Stimulated activated CD4-positive, alpha-beta T cell treated with anti-CD3 and anti-CD28 coated beads, TNF-alpha, amount 100 ng/mL, for 4 hours (primary cell): ENCODE data around the gene SERINC5.

ENCODE experiments used
- DNase-seq, 3 experiments: peaks; one replicate each; pipeline ENCODE4 v3.0.0-alpha.2; 2020; ENCODE audit warnings: low read depth in 3 of 3

The SERINC5 gene

DNA sequence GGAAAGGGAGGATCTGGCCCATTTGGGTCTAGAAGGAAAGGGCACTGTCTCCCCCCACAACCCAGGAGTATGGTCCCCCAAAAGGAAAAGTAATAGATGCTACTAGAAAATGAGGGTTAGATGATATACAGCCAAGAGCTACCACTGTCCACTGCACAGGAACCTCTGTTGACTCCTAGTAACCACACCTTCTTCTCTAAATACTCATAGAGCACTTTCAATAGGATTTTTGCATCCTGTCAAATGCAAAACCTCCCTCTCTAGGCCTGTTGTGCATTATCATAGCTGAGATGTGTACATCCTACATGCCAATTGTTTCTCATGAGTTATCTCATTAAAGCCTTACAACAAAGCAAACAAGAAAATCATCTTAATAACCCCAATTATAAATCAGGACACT is 153.9 kb downstream of the SERINC5 start:
- DNase-seq = no peak

DNA sequence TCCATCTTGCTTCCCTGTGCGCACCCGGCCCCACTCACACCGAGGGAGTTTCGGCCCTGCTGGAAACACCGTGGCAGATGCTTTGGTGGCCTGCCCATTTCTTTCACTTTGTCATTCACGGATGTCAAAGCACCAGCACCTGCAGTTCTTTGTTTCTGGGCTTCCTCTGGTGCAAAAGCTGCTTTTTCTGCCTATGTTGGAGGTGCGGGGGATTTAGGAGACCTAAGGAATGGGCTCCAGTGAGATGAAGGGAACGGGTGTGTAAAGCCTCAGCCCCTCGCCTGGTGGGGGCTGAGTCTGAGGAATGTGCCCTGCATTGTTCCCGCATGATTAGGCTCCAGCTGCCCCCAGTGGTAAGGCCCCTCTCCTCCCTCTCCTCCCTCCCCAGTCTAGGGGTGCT is 158.4 kb downstream of the SERINC5 start:
- no peak for DNase-seq

DNA sequence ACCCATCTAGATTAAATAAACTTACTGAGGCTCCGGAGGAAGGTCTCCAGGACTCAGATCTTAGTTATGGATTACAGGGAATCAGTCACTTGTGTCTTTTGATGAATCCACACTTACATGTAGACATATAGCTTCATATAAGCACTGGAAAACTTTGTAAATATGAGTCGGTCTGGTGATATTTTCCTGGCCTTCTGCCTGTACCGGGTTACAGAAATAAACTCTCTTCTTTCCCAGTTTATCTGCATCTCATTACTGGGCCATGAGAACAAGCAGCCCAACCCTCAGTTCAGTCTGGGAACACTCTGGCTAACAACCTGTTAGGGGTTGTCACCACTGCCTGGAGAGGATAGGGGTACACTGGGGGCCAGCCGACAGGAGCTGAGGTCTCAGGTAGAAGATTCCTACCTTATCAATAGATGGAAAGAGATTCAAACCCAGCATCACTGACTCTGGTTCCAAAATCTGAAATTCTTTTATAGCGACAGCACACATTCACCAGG is 161.6 kb downstream of the SERINC5 start:
- no peak for DNase-seq

DNA sequence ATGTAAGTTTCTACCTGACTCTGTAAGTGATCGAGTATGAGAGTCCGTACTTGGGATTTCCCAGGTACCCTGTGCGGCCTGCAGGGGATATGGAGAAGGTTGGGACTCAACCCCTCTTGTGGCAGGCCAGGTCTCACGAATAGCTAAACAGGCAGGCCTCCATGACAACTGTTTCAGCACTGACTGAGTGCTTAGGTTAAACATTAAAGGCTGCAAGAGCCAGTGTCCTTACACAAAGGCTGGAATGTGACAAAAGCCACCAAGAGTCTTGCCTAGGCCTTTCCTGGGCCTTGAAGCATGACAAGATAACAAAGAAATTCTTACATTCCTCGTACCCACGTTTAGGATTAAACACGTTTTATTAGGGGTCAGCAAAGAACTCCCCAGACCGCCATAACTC is 162.1 kb downstream of the SERINC5 start:
- no peak for DNase-seq

DNA sequence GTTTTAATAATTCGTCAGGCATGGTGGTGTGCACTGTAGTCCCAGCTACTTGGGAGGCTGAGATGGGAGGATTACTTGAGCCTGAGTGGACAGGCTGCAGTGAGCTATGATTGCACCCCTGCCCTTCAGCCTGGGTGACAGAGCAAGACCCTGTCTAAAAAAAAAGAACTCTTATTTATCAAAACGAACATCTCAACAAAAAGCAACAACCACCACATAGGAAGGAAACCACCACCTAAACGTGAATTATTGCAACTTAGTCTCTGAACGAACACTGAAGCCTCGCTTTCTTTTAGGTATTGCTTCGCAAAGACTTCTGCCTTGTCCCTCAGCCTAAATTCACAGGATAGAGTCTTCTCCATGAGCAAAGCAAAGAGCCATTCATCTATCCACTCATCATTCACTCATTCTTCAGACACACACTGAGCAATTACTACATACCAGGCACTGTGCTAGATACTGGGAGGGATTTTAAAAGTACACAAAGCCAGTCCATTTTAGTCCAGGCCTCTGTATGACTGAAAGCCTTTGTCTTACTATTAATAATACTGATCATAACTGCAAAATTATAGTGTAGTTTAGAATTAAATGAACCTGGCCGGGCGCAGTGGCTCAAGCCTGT is 163.3 kb downstream of the SERINC5 start:
- no peak for DNase-seq

DNA sequence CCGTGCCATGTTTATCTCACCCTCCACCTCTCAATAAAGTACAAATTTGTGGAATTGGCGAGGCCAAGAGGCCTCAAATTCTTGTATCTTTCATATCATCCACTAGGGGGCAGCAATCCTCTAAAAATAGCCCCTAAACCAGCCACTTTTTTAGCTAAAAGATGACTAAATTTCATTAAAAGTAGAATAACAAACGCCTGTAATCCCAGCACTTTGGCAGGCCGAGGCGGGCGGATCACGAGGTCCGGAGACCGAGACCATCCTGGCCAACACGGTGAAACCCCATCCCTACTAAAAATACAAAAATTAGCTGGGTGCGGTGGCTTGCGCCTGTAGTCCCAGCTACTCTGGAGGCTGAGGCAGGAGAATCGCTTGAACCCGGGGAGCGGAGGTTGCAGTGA is 164.1 kb downstream of the SERINC5 start:
- DNase-seq = peak in 1 of 3 experiments; percentile 9

DNA sequence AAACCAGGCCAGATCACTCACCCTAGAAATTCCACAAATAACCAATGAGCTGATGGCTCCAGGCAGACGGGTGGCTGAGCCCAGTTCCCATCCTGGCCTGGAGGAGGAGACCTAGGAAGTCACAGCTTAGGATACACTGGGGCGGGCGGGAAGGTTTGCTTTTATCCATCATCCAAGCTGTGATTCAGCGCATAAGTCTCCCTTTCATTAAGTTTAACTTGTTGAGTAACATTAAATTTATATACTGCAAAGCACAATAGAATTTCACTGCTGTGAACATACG is 165.0 kb downstream of the SERINC5 start:
- DNase-seq = no peak

DNA sequence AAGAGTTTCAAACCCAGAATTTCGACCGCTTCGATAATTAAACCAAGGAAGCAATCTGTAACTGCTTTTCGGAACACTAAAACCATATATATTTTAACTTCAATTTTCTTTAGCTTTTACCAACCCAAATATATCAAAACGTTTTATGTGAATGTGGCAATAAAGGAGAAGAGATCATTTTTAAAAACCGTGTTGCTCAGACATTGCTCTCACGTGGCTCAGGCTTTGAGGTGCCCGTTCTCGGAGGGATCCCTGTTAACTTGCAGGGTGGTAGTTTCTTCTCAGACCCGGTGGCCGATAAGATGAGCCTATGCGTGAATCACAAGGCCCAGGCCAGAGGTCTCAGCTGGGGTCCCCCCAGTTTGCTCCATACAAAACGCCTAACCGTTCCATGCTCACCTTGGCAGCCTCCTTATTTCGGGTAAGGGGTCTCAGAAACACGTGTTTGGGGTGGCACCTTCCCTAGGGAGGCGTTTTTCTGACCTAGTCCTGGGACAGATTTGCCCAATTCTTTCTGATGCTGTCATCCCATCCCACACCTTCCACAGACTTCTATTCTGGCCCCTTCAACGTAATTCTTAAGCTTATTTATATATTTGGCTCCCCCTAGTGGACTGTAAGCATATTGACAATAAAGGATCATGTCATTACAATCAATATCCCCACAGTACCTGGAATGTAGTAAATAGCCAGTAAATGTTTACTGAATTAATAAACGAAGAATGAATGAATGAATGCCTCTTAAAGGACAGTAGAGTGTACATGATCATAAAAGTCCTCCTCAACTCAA is 172.6 kb downstream of the SERINC5 start:
- peak in 1 of 3 experiments; percentile 2 for DNase-seq

DNA sequence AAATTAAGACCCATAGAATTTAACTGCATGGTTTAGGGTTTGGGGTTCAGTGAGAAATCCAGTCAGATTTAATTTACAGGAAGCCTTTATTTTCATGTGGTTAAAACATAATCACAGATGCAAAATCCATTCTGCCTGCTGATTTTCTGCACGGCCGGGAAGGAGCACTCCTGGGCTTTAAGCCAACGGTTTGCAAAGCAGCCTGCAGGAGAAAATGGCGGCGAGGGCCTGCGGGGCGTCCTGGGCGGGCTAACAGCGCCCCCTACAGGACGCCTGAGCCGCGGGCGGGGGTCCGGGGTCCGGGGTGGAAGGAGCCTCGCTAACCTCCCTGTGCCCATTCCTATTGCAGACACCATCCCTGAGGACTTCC is 173.1 kb downstream of the SERINC5 start:
- peak in 2 of 3 experiments; percentile 11 to 41 for DNase-seq

DNA sequence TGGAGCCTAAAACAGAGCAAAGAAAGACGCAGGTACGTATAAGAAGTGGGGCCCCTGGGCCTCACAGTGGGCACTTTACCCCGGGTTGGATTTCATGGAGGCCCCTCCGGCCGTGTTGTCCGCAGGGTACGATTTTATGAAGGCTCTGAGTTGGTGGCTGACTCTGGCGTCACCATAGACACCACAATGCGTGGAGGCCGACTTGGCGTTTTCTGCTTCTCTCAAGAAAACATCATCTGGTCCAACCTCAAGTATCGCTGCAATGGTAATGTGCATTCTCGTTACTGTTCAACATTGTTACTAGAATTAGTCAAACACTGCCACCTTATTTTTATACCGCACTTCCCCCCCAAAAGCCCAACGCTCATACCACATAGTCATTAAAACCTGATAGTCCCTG is 173.6 kb downstream of the SERINC5 start:
- no peak for DNase-seq

DNA sequence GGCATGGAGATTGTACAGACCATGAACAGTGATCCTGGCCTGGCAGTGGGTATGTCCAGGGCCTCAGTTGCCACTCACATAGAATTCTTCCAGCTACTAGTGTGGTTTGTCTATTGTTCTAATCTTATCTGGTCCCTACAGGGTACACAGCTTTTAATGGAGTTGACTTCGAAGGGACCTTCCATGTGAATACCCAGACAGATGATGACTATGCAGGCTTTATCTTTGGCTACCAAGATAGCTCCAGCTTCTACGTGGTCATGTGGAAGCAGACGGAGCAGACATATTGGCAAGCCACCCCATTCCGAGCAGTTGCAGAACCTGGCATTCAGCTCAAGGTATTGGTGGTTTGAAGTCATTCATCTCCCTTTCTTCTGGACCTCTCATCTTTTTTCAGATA is 176.9 kb downstream of the SERINC5 start:
- no peak for DNase-seq

DNA sequence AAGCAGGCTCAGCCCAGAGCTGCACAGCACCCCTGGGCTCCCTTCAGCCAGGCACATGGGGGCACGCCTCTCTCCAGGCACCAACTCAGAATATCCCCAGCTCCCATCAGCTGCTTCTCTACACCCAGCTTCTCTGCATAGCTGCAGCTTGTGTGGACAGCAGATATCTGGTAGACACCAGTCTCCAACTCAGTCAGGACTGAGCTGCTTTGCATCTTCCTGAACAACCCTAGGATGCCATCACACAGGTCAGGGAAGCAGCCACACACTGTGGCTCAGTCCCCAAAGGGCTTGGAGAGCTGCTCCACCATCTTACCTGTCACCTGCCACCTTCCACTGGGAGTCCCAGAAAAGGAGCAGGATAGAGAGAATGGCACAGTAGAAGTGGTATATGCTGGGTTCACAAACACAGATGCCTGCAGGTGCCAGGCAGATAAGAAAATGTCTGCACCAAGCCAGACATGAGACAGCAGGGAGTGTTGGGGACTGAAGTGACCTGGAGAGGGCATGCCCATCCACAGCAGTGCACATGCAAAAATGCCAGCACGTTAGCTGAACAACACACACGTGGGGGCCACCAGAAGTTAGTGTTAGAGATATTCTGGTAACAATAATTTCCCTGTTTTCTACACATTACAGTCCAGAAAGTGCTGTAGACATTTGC is 178.7 kb downstream of the SERINC5 start:
- DNase-seq = no peak

DNA sequence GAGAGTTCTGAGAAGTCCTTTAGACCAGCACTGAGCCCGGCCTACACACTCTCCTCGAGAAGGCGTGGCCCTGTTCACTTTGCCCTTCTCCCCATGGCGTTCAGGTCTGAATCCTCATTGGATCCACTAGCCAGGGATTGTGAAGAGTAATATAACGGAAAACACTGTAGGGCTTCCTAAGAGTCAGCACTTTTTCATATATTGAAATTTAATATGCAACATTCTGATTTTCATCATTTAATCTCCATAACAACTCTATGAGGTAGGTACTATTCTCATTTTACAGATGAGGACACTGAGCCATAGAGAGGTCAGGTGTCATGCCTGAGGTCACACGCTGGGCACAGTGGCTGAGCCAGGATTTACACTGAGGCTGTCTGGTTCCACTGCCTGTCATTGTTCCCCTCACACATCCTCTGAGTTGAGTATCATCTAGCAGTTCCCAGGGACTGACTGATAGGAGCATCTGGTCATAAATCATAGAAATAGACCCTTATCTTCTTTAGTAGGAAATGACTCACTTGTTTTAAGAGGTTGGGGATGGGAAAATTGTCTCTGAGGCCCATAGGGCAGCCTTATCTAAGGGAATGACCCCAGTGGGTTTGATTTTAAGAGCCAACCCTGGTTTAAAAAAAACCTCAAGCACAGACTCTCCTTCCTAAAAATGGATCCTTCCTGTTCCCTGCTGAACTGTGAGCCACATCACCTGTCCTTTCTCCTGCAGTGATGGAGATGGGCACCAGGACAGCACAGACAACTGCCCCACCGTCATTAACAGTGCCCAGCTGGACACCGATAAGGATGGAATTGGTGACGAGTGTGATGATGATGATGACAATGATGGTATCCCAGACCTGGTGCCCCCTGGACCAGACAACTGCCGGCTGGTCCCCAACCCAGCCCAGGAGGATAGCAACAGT is 179.5 kb downstream of the SERINC5 start:
- DNase-seq = no peak

DNA sequence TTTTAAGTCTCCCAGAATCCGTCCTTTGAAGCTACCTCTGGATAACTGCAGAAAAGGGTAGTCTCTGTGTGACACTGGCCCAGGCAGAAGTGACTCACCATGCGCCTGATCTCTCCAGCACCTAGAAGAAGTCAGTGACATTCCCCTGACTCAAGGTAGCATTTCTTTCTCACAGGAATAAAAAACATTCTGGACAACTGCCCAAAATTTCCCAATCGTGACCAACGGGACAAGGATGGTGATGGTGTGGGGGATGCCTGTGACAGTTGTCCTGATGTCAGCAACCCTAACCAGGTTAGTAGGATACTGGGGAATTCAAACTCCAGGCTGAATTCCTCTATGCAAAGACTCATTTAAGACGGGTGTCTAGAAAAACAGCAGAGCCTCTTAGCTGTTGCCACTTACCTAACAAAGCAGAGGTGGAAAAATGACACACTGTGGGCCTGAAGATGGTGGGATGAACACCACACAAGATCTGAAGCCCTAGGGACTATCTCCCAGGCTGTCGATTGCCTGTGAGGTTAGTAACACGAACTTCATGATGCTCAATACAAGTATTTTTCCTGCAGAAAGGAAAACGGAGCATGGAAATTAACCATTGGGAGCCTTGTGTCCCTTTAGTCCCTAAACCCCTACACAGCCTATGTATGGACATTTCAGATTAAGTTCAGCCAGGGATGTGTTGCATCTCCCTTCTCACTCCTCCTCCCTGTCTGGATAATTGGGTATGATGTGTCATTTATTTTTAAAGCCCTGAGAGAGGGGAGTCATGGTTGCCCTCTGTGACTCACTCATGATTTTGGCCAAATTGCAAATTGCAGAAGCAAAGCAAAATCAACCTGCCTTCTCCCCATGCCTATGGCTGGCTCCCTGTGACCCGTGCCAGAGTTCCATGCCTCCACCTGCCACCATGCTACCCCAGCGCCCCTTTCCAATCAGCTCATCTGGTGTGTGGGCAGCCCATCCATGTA is 183.5 kb downstream of the SERINC5 start:
- DNase-seq = no peak

DNA sequence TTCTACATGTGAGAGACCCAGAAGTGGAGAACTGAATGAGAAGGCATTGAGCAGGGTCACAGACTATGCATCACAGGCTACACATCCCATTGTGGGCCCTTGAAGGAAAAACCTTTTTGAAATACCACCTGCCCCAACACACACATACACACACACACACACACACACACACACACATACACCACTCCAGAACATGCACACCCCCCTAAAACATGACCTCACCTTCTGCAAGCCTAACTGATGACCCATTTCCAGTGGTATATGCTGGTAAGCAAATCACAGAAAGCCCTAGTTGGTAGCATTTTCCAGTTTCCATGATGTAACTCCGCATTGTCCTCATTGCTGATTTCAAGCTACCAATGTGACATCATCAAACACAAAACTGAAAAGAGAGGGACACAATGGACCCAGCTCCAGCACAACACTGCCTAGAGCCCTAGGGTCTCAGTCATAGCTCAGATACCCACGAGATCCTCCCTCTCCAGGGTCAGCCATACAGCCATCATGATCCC is 184.3 kb downstream of the SERINC5 start:
- DNase-seq = no peak

DNA sequence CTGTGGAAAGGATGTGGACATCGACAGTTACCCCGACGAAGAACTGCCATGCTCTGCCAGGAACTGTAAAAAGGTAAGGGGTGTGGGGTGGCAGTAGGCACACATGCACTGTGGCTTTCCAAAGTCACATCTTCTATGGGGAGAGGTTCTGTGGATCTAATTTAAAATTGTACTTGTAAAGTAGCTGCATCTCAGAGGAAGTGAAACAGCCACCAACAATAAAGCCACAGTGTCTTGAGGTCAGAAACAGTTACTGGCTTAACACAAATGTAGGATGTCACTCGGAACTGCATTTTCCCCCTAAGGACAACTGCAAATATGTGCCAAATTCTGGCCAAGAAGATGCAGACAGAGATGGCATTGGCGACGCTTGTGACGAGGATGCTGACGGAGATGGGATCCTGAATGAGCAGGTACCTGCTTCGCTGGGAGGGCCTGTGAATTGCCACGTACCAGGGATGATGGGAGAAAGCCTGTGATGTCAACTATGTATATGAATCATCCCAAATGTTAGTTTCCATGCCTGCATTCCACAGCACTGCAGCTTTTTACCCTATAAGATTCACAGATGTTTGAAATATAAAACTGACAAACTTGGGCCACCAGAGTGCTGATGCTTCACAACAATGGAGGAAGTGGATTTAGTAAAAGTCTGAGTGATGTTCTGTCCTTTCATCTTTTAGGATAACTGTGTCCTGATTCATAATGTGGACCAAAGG is 185.4 kb downstream of the SERINC5 start:
- no peak for DNase-seq

DNA sequence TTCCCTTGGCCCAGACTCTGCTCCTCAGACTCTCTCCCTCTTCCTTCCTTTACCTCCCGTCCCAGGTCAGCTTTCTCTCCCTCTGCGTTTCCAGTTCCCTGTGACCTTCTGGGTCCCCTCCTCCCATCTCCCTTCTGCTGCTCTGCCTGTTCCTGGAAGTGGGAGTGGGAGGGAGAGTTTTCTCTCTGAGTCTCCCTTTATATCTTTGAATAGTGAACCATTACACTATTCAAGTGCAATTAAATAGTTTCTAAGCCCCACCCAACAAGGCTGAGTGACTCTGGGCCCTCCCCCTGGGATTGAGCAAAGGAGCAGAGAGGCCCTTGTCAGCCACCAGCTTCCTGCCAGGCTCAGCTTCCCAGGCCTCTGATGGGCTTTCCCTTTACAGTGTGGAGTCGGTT is 185.9 kb downstream of the SERINC5 start:
- DNase-seq = no peak

DNA sequence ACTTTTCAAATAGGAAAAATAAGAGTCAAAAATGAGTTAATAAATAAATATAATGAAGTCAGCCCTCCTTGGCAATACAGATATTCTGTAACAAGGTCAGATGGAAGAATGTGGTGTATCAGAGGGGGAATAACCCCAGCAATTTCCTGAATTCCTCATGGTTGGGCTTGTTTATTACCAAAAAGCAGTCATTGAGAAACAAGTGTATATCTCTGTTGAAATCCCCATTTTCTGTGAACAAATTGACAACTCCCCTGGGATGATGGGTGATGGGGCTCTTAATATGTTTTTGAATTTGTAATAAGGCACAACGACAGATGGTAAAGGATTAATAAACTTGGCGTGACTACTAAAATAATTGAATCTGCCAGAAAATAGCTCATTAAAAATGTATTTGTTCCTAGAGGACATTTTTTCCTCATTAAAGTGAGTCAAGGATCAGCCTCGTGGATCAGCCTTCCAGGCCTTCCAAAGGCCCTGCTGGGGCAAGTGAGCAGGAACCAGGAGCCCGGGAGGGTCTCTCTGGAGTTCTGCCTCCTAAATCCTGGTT is 186.5 kb downstream of the SERINC5 start:
- no peak for DNase-seq

DNA sequence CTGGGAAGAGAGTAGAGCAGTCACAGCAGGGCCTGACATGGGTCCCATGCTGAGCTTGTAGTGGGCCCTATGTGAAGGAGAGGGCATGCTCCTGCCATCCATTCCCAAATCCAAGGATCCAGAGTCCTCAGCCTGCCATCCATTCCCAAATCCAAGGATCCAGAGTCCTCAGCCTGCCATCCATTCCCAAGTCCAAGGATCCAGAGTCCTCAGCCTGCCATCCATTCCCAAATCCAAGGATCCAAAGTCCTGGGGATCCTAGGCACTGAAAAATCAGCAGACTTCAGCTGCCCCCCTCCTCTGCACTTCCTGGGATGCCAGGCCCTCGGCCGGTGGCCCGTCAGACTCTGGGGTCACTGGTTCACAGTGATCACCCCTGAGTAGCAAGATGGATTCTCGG is 187.1 kb downstream of the SERINC5 start:
- DNase-seq = no peak

DNA sequence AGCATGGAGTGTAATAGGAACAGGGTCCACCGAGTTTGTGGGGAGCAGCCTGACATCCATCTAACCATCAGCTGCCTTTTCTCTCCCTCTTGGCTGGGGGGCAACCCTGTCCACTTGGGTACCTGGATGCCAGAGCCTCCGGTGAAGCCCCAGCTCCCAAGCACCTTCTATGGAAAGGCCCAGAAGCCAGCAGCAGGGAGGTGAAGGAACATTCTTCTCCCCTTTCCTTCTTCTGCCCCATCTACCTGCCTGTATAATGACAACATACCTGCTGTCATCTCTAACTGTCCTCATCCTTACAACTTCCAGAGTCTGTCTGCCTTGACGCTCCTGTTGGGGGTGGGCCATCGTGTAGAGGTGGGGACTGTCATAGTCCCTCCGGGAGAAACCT is 187.6 kb downstream of the SERINC5 start:
- DNase-seq = no peak
